NCI-H1694 treated with DMSO at 0.1 percent for 48 hours (cell line): ENCODE results near the gene KLHL26.

Source experiments
- DNase-seq: peaks from one replicate; lab custom pipeline; 2025; lab: John Stamatoyannopoulos, UW

KLHL26 gene

GRCh38 chr19:18687740-18688465 is 51.1 kb downstream of the KLHL26 start:
- no peak for DNase-seq

GRCh38 chr19:18696023-18696422 is 59.2 kb downstream of the KLHL26 start:
- no peak for DNase-seq

- no peak for DNase-seq
Observed at GRCh38 chr19:18697680-18698079, 60.9 kb downstream of the KLHL26 start.

- no peak for DNase-seq
Observed at GRCh38 chr19:18698321-18699167, 61.7 kb downstream of the KLHL26 start.

- DNase-seq, result no peak
Observed at GRCh38 chr19:18699403-18700054, 62.7 kb downstream of the KLHL26 start.

GRCh38 chr19:18700501-18701249 is 63.8 kb downstream of the KLHL26 start:
- DNase-seq, result peak; percentile 56

- DNase-seq, result no peak
Observed at GRCh38 chr19:18701250-18701608, 64.4 kb downstream of the KLHL26 start.

- no peak for DNase-seq
Observed at GRCh38 chr19:18704054-18704453, 67.2 kb downstream of the KLHL26 start.

- DNase-seq, result no peak
Observed at GRCh38 chr19:18704971-18705370, 68.1 kb downstream of the KLHL26 start.

GRCh38 chr19:18708452-18709231 is 71.8 kb downstream of the KLHL26 start:
- no peak for DNase-seq

GRCh38 chr19:18709546-18709945 is 72.7 kb downstream of the KLHL26 start:
- DNase-seq, result no peak

GRCh38 chr19:18710186-18710585 is 73.4 kb downstream of the KLHL26 start:
- DNase-seq, result no peak

- DNase-seq, result no peak
Observed at GRCh38 chr19:18710996-18711751, 74.3 kb downstream of the KLHL26 start.

- DNase-seq, result no peak
Observed at GRCh38 chr19:18711893-18712292, 75.1 kb downstream of the KLHL26 start.

GRCh38 chr19:18712981-18713380 is 76.2 kb downstream of the KLHL26 start:
- DNase-seq, result no peak

- DNase-seq, result no peak
Observed at GRCh38 chr19:18713550-18714117, 76.8 kb downstream of the KLHL26 start.

- DNase-seq, result no peak
Observed at GRCh38 chr19:18715416-18715815, 78.6 kb downstream of the KLHL26 start.

GRCh38 chr19:18716857-18717256 is 80.0 kb downstream of the KLHL26 start:
- DNase-seq, result no peak

- no peak for DNase-seq
Observed at GRCh38 chr19:18717601-18718000, 80.8 kb downstream of the KLHL26 start.

- no peak for DNase-seq
Observed at GRCh38 chr19:18718015-18718526, 81.2 kb downstream of the KLHL26 start.
